ENCODE data around the gene MT1H.
"Not testable (repeated sequence)": the region's sequence is repeated elsewhere in the genome, so short reads cannot be mapped to it uniquely, and the experiment has no call there.

The MT1H gene

DNA sequence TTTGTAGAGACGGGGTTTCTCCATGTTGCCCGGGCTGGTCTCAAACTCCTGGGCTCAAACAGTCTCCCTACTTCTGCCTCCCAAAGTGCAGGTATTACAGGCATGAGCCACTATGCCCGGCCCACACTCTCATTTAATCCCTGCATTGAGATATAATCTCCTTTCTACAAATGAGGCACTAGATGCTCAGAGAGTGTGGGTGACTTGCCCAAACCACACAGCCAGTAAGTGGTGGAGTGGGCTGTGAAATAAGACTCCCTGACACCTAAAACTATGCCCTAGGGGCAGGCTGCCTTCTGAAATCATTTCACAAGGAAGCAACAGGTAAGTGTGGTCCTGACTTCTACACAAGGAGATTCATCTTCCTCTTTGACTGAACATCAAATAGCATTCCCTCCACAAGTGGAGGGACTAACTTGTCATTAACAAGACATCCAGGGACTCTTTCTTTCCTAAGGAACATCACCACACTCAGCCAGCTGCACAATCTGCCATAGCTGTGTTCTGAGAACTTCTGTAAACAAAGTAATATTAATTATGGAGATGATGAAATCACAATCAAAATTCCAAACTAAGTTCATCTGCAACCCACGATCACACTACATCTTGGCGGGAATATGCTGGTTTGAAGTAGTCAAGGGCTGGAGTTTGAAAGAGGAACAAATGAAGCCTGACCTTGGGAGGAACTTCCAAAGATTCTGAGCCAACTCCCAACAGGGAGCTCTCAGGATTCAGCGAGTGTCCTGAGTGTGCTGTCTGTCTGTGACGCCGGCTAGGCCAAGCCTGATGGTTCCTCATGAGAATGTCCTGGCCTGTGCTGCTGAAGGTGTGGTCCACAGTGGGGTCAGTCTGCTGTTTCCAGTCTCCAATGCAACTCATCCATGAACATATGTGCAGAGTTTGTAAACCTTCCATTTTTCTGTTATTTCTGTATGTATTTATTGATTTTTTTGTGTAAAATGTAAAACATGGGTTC, 4.0 kb upstream of the MT1H start:
- DNase-seq: not testable (repeated sequence)

- peak; percentile 30 for DNase-seq
Observed at GRCh38 chr16:56667581-56668571, 1.7 kb upstream of the MT1H start, which contains the start of gene MT1G. Gene MT1G (minus strand): TSS chr16:56668065. CDS start chr16:56667993, 72 bp downstream.

DNA sequence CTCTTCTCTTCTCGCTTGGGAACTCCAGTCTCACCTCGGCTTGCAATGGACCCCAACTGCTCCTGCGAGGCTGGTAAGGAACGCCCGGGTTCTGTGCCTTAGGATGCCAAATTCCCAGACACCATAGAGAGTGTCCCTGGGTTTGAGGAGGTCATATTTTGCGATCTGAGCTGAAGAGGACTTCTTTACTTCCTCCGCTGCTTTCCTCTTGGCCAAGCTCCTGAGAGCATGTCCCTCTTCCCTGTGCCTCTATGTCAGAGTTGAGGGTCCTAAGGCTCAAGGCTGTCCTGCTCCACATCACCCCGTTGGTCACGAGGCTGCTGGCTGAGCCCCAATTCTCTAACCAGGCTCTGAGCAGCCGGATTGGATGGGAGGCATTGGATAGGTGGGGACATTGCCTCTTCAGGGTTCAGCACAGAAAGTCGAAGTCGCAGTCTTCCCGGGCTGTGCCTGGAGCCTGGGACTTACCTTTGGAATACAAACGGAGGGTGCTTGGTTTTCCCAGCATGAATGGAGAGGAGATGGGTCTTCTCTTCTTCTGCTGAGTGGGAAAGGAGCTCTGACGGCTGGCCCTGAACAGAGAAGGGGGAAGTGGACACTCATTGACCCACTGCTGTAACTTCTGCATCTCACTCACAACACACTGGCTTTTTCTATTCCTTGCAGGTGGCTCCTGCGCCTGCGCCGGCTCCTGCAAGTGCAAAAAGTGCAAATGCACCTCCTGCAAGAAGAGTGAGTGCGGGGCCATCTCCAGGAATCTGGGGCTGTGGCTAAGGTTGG, 416 bp downstream of the MT1H start:
- no peak for DNase-seq

- DNase-seq: no peak
Observed at GRCh38 chr16:56670620-56670934, 963 bp downstream of the MT1H start.

GRCh38 chr16:56671691-56672090, 2.1 kb downstream of the MT1H start:
- DNase-seq: not testable (repeated sequence)

- DNase-seq: not testable (repeated sequence)
Observed at GRCh38 chr16:56672171-56672570, 2.6 kb downstream of the MT1H start.

- no peak for DNase-seq
Observed at GRCh38 chr16:56672761-56673536, 3.3 kb downstream of the MT1H start.

- no peak for DNase-seq
Observed at GRCh38 chr16:56673921-56674320, 4.3 kb downstream of the MT1H start.

DNA sequence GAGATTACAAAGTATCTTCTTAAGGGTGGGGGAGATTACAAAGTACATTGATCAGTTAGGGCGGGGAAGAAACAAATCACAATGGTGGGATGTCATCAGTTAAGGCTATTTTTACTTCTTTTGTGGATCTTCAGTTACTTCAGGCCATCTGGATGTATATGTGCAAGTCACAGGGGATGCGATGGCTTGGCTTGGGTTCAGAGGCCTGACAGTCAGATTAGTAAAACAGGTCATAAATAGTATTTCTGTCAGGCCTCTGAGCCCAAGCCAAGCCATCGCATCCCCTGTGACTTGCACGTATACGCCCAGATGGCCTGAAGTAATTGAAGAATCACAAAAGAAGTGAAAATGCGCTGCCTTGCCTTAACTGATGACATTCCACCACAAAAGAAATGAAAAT, 5.0 kb downstream of the MT1H start:
- not testable (repeated sequence) for DNase-seq

- peak; percentile 60 for DNase-seq
Observed at GRCh38 chr16:56675685-56676210, 6.1 kb downstream of the MT1H start.

- DNase-seq: no peak
Observed at GRCh38 chr16:56677474-56677873, 7.9 kb downstream of the MT1H start.

GRCh38 chr16:56679078-56679730, 9.6 kb downstream of the MT1H start:
- DNase-seq: no peak

- DNase-seq: no peak
Observed at GRCh38 chr16:56679818-56680217, 10.2 kb downstream of the MT1H start.

GRCh38 chr16:56681939-56682702, 12.5 kb downstream of the MT1H start, which contains the start of gene MT1X:
Gene MT1X (plus strand): TSS chr16:56682470. CDS start chr16:56682541, 71 bp downstream.
- DNase-seq: peak; percentile 90

- DNase-seq: no peak
Observed at GRCh38 chr16:56682703-56683397, 13.2 kb downstream of the MT1H start.

DNA sequence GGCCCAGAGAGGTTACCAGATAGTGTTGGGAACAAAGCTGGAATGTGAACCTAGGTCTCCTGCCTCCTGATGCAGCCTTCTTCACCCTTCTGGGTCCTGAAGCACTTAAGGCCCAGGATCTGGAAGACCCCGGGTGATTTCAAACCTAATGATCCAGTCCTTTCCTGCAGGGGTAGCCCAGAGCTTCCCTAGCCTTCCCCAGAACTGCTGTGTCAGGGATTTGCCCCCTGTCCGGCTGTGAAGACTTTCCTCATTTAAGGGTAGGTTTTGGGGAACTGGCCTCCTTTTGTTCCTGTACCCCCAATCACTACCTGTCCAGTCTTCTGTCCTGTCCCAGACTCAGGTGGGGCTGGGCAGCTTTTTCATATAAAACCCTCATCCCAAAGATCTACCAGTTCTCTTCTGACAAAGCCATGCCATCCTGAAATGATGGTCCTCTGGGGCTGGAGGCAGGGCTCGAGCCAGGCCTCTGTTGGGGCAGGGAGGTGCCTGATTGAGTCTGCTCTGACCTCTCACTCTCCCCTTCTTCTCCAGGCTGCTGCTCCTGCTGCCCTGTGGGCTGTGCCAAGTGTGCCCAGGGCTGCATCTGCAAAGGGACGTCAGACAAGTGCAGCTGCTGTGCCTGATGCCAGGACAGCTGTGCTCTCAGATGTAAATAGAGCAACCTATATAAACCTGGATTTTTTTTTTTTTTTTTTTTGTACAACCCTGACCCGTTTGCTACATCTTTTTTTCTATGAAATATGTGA, 14.0 kb downstream of the MT1H start:
- DNase-seq: no peak

- DNase-seq: no peak
Observed at GRCh38 chr16:56684256-56684925, 14.8 kb downstream of the MT1H start.

Data from stimulated activated CD4-positive, alpha-beta T cell treated with anti-CD3 and anti-CD28 coated beads, Interleukin-4, amount 100 ng/mL, for 24 hours (primary cell).